Osteoblast (primary cell): ENCODE results near the gene ZNF141. TPM values are rescaled to one million over a fixed set of nuclear protein-coding genes. Genes with fewer than 3 reads are reported as not detected.

ENCODE experiments used
- DNase-seq: peaks from one replicate; pipeline ENCODE4 v3.0.0; 2011; ENCODE audit warnings: low spot score, mixed read lengths; ENCODE audit not compliant: insufficient read length; ENCODE audit errors: missing footprints
- H2AFZ ChIP-seq: 2 replicates; pipeline ENCODE4 v1.6.0; 2011; ENCODE audit warnings: mild to moderate bottlenecking, low read length
- H3K27ac ChIP-seq: 2 replicates; pipeline ENCODE4 v1.5.1; 2011; ENCODE audit warnings: mild to moderate bottlenecking, low read depth, low read length, moderate library complexity
- H3K27me3 ChIP-seq: 2 replicates; pipeline ENCODE4 v1.6.0; 2012; ENCODE audit warnings: mild to moderate bottlenecking, control low read depth, inconsistent platforms, low read length, moderate library complexity; ENCODE audit not compliant: insufficient read depth
- H3K36me3 ChIP-seq: 2 replicates; pipeline ENCODE4 v1.5.1; 2011; ENCODE audit warnings: mild to moderate bottlenecking, low read length, control low read depth, moderate library complexity; ENCODE audit not compliant: insufficient read depth
- H3K4me1 ChIP-seq: 2 replicates; pipeline ENCODE4 v1.5.1; 2011; ENCODE audit warnings: mild to moderate bottlenecking, low read length, control low read depth, moderate library complexity; ENCODE audit not compliant: insufficient read depth
- H3K4me2 ChIP-seq: 2 replicates; pipeline ENCODE4 v1.6.0; 2011; ENCODE audit warnings: mild to moderate bottlenecking, low read length; ENCODE audit not compliant: insufficient read depth
- H3K4me3 ChIP-seq: fragments of 200-600 bp; sonication (generic); 3 replicates; pipeline ENCODE4 v1.5.1; 2012; ENCODE audit warnings: mild to moderate bottlenecking, low read length, inconsistent platforms; ENCODE audit not compliant: insufficient read depth
- H3K79me2 ChIP-seq: 2 replicates; pipeline ENCODE4 v1.6.0; 2012; ENCODE audit warnings: mild to moderate bottlenecking, low read length, control low read depth, inconsistent platforms; ENCODE audit not compliant: insufficient read depth
- H3K9me3 ChIP-seq: 2 replicates; pipeline ENCODE4 v1.5.1; 2011; ENCODE audit warnings: low read depth, low read length, control low read depth
- H4K20me1 ChIP-seq: 2 replicates; pipeline ENCODE4 v1.6.0; 2012; ENCODE audit warnings: mild to moderate bottlenecking, low read length, control low read depth; ENCODE audit not compliant: insufficient read depth
- total RNA-seq: library from RNA; depleted of rRNA; stranded (reverse); fragments of >200 nt; gene quantifications from 2 replicates; pipeline ENCODE4 v1.2.3, GENCODE V29; 2012
- TF ChIP-seq, protein P1 (sequence below): IDR thresholded peaks from 2 replicates; pipeline ENCODE4 v1.5.1; 2011; ENCODE audit warnings: mild to moderate bottlenecking, low read depth, low read length, moderate library complexity; ENCODE audit errors: extremely low read depth

ZNF141 gene
- total RNA-seq, 1 donor, result 15.2 TPM

GRCh38 chr4:304969-305680, 32.5 kb upstream of the ZNF141 start, which contains the start of gene ZNF732:
Gene ZNF732 (minus strand): TSS chr4:305474. CDS start chr4:305310, 164 bp downstream.
- DNase-seq, result no peak
- H3K9me3 ChIP-seq, result no peaks in the 10 kb centered on the region
- H3K4me1 ChIP-seq, result no peaks in the 10 kb centered on the region
- H4K20me1 ChIP-seq, result no peaks in the 10 kb centered on the region
- no peaks in the 10 kb centered on the region for H3K36me3 ChIP-seq
- H3K27me3 ChIP-seq, result no peaks in the 10 kb centered on the region
- TF ChIP-seq, protein P1, sequence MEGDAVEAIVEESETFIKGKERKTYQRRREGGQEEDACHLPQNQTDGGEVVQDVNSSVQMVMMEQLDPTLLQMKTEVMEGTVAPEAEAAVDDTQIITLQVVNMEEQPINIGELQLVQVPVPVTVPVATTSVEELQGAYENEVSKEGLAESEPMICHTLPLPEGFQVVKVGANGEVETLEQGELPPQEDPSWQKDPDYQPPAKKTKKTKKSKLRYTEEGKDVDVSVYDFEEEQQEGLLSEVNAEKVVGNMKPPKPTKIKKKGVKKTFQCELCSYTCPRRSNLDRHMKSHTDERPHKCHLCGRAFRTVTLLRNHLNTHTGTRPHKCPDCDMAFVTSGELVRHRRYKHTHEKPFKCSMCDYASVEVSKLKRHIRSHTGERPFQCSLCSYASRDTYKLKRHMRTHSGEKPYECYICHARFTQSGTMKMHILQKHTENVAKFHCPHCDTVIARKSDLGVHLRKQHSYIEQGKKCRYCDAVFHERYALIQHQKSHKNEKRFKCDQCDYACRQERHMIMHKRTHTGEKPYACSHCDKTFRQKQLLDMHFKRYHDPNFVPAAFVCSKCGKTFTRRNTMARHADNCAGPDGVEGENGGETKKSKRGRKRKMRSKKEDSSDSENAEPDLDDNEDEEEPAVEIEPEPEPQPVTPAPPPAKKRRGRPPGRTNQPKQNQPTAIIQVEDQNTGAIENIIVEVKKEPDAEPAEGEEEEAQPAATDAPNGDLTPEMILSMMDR, result no peak
- H3K4me3 ChIP-seq, result peak within 1 kb of the TSS; percentile 72
- H3K79me2 ChIP-seq, result no peaks in the 10 kb centered on the region
- H2AFZ ChIP-seq, result peak within 1 kb of the TSS; percentile 85
- H3K27ac ChIP-seq, result no peak within 1 kb of the TSS
- peak within 1 kb of the TSS; percentile 71 for H3K4me2 ChIP-seq

- no peaks in the 10 kb centered on the region for H3K4me1 ChIP-seq
- H3K4me3 ChIP-seq, result no peak overlapping the region
- H3K4me2 ChIP-seq, result no peak overlapping the region
- no peaks in the 10 kb centered on the region for H4K20me1 ChIP-seq
- no peaks in the 10 kb centered on the region for H3K36me3 ChIP-seq
- H3K79me2 ChIP-seq, result no peaks in the 10 kb centered on the region
- no peak overlapping the region for H3K27ac ChIP-seq
- H2AFZ ChIP-seq, result no peak overlapping the region
- H3K27me3 ChIP-seq, result no peaks in the 10 kb centered on the region
- TF ChIP-seq, protein P1, result no peak
- H3K9me3 ChIP-seq, result no peaks in the 10 kb centered on the region
- no peak for DNase-seq
Measured at GRCh38 chr4:306551-306961, 31.1 kb upstream of the ZNF141 start.

GRCh38 chr4:309807-310206, 27.8 kb upstream of the ZNF141 start:
- H3K27ac ChIP-seq, result no peak overlapping the region
- H3K4me3 ChIP-seq, result no peak overlapping the region
- H3K79me2 ChIP-seq, result no peaks in the 10 kb centered on the region
- H3K4me2 ChIP-seq, result no peak overlapping the region
- H3K27me3 ChIP-seq, result no peaks in the 10 kb centered on the region
- no peaks in the 10 kb centered on the region for H3K4me1 ChIP-seq
- peaks cover 3% of the 10 kb centered on the region for H3K9me3 ChIP-seq
- TF ChIP-seq, protein P1, result no peak
- no peak overlapping the region for H2AFZ ChIP-seq
- no peaks in the 10 kb centered on the region for H3K36me3 ChIP-seq
- no peak for DNase-seq
- no peaks in the 10 kb centered on the region for H4K20me1 ChIP-seq

GRCh38 chr4:314296-314903, 23.2 kb upstream of the ZNF141 start:
- H3K4me2 ChIP-seq, result no peak overlapping the region
- TF ChIP-seq, protein P1, result no peak
- H3K27me3 ChIP-seq, result no peaks in the 10 kb centered on the region
- H3K4me1 ChIP-seq, result no peaks in the 10 kb centered on the region
- no peaks in the 10 kb centered on the region for H3K79me2 ChIP-seq
- H3K4me3 ChIP-seq, result no peak overlapping the region
- no peak overlapping the region for H3K27ac ChIP-seq
- no peak for DNase-seq
- H3K9me3 ChIP-seq, result peaks cover 3% of the 10 kb centered on the region
- no peaks in the 10 kb centered on the region for H3K36me3 ChIP-seq
- H2AFZ ChIP-seq, result no peak overlapping the region
- H4K20me1 ChIP-seq, result no peaks in the 10 kb centered on the region
